Osteocyte (in vitro differentiated cells): ENCODE results near the gene RHEB. TPM values are rescaled to one million over a fixed set of nuclear protein-coding genes. Genes with fewer than 3 reads are reported as not detected.

Experiments
- DNase-seq: peaks from one replicate; pipeline ENCODE4 v3.0.0; 2021; ENCODE audit warnings: mixed read lengths; ENCODE audit not compliant: unreplicated experiment; ENCODE audit errors: extremely low spot score
- H3K27ac Mint-ChIP-seq: one replicate; pipeline ENCODE4 v1.8.0; 2021; ENCODE audit warnings: mild to moderate bottlenecking, mixed read lengths; ENCODE audit not compliant: unreplicated experiment
- H3K27me3 Mint-ChIP-seq: one replicate; pipeline ENCODE4 v1.8.0; 2021; ENCODE audit warnings: mixed read lengths; ENCODE audit not compliant: unreplicated experiment
- H3K36me3 Mint-ChIP-seq: one replicate; pipeline ENCODE4 v1.8.0; 2021; ENCODE audit warnings: mixed read lengths; ENCODE audit not compliant: unreplicated experiment
- H3K4me1 Mint-ChIP-seq: one replicate; pipeline ENCODE4 v1.8.0; 2021; ENCODE audit warnings: mixed read lengths; ENCODE audit not compliant: unreplicated experiment
- H3K4me3 Mint-ChIP-seq: one replicate; pipeline ENCODE4 v1.8.0; 2021; ENCODE audit warnings: mild to moderate bottlenecking, moderate library complexity, mixed read lengths; ENCODE audit not compliant: unreplicated experiment
- H3K9me3 Mint-ChIP-seq: one replicate; pipeline ENCODE4 v1.8.0; 2021; ENCODE audit warnings: mixed read lengths; ENCODE audit not compliant: unreplicated experiment
- total RNA-seq: library from RNA; stranded (reverse); gene quantifications from 2 replicates; pipeline ENCODE4 v1.2.1, GENCODE V29; 2021
- TF ChIP-seq, protein P1 (sequence below): fragments of 200-600 bp; sonication (generic); IDR thresholded peaks from 2 replicates; pipeline ENCODE4 v1.5.0; 2021; ENCODE audit warnings: antibody characterized with exemption, mild to moderate bottlenecking, moderate library complexity

The RHEB gene
- total RNA-seq, 1 donor from 2014 or later = 97.7 TPM

DNA sequence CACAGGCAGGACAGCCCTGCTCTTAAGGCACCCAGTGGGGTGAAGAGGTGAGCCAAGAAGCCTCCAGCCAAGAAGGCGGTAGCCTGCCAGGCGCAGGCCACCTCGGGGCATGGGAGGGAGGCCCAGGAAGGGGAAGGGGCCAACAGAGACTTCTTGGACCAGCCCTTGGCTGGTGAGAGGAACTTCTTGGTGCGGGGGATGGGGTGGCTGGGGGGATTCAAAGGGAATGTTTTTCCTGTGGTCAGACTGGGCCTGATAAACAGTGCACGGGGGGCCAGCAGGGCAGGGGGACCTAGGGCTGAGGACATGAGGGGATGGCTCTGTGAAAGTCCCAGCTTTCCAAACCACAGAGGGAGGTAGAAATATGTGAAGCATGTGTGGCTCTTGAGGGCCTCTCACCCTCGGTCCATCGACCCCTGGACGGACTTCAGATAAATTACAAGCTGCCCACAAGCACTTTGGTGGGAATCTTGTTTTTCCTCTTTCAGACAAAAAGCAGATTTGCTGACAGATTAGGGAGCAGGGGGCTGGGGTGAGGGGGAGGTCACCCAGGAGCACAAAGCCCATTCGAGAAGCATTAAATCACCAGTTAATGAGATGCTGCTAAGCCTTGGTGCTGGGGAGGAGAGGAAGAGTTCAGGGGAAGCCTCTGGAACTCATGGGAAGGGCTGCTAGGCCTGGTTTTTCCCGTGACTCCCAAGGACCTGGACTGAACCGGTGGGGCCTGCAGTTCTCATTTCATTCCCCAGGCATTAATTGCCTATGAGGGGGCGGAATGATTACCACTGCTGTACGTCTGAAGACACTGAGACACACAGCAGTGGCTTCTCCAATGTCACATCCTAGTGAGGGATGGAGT, 91.1 kb downstream of the RHEB start:
- Mint-ChIP-seq H3K4me1 (peaks cover 41% of the 10 kb centered on the region), H3K4me3 (no peak overlapping the region), H3K9me3 (no peaks in the 10 kb centered on the region), H3K27ac (peak overlapping the region; percentile 71), H3K27me3 (peaks cover 5% of the 10 kb centered on the region), H3K36me3 (no peaks in the 10 kb centered on the region)
- DNase-seq = no peak
- TF ChIP-seq, protein P1, sequence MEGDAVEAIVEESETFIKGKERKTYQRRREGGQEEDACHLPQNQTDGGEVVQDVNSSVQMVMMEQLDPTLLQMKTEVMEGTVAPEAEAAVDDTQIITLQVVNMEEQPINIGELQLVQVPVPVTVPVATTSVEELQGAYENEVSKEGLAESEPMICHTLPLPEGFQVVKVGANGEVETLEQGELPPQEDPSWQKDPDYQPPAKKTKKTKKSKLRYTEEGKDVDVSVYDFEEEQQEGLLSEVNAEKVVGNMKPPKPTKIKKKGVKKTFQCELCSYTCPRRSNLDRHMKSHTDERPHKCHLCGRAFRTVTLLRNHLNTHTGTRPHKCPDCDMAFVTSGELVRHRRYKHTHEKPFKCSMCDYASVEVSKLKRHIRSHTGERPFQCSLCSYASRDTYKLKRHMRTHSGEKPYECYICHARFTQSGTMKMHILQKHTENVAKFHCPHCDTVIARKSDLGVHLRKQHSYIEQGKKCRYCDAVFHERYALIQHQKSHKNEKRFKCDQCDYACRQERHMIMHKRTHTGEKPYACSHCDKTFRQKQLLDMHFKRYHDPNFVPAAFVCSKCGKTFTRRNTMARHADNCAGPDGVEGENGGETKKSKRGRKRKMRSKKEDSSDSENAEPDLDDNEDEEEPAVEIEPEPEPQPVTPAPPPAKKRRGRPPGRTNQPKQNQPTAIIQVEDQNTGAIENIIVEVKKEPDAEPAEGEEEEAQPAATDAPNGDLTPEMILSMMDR = no peak

DNA sequence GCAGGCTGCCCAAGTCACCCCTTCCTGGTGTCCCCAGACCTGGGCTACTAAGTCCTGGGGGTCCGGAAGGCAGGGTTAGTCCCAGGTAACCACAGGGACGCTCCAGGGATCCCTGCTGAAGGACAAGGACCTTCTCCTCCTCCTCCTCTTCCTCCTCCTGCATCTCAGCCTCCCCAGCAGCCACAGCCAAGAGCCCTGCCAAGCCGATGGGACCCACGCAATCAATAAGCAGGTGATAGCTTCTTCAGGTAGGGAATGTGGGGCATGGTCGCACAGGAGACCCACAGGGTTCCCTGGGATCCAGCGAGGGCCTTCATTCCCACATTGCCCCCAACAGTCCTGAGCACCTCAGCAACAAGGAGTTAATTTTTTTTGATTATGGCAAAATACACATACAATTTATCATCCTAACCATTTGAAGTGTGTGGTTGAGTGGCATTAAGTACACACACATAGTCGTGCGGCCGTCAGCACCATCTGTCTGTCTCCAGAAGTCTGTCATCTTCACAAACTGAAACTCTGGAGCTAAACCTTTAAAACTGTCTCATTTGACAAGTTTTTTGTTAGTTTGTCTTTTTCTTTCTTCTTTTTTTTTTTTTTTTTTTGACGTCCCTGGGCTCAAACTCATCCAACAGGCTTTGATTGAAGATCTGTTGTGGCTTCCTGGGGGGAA, 91.9 kb downstream of the RHEB start:
- peaks cover 41% of the 10 kb centered on the region for H3K4me1 Mint-ChIP-seq
- H3K27me3 Mint-ChIP-seq = peaks cover 10% of the 10 kb centered on the region

GRCh38 chr7:151426904-151427704, 92.6 kb downstream of the RHEB start:
- Mint-ChIP-seq H3K27me3 (peaks cover 14% of the 10 kb centered on the region), H3K4me1 (peaks cover 41% of the 10 kb centered on the region), H3K27ac (peak overlapping the region; percentile 61), H3K36me3 (no peaks in the 10 kb centered on the region), H3K9me3 (peaks cover 4% of the 10 kb centered on the region), H3K4me3 (no peak overlapping the region)
- DNase-seq = no peak
- TF ChIP-seq, protein P1 = no peak

More for the DNA sequence above, 91.9 kb downstream of the RHEB start:
- Mint-ChIP-seq H3K27ac (peak overlapping the region; percentile 71), H3K4me3 (no peak overlapping the region), H3K36me3 (no peaks in the 10 kb centered on the region), H3K9me3 (no peaks in the 10 kb centered on the region)
- no peak for DNase-seq
- TF ChIP-seq, protein P1 = no peak

DNA sequence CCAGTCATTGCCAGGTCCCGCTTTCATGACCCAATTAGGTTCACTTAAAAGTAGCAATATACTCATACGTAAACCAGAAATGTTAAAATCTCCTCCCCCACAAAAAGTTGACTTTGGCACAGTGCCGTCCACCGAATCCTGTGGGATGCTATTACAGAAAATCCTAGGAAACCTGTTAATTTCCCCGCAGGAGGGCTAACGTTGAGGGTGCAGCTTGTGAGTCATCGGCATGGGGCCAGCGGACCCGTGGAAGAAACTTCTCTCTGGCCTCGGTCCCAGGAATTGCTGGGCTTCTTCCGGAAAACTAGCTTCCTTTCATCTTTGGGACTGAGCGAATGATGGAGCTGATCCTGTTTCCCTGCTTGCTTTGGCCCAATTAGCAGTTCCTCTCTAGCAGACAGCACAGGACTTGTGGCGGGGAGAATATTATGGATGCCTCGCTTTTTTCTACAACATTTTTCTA, 93.2 kb downstream of the RHEB start:
- peaks cover 17% of the 10 kb centered on the region for H3K27me3 Mint-ChIP-seq
- DNase-seq = no peak
- peaks cover 41% of the 10 kb centered on the region for H3K4me1 Mint-ChIP-seq
- peak overlapping the region; percentile 70 for H3K27ac Mint-ChIP-seq
- H3K4me3 Mint-ChIP-seq = no peak overlapping the region
- peaks cover 9% of the 10 kb centered on the region for H3K9me3 Mint-ChIP-seq
- no peaks in the 10 kb centered on the region for H3K36me3 Mint-ChIP-seq
- TF ChIP-seq, protein P1 = no peak
